ENCODE measurements around the gene GALNT7.
"Not testable (repeated sequence)": the region's sequence is repeated elsewhere in the genome, so short reads cannot be mapped to it uniquely, and the experiment has no call there.

Gene GALNT7

GRCh38 chr4:173199553-173199952, 30.9 kb downstream of the GALNT7 start:
- no peak for DNase-seq

- DNase-seq = no peak
Observed at GRCh38 chr4:173200103-173200884, 31.7 kb downstream of the GALNT7 start.

- DNase-seq = no peak
Observed at GRCh38 chr4:173202395-173202794, 33.8 kb downstream of the GALNT7 start.

GRCh38 chr4:173205656-173206055, 37.0 kb downstream of the GALNT7 start:
- no peak for DNase-seq

GRCh38 chr4:173208420-173208819, 39.8 kb downstream of the GALNT7 start:
- DNase-seq = no peak

GRCh38 chr4:173211222-173211621, 42.6 kb downstream of the GALNT7 start:
- DNase-seq = no peak

GRCh38 chr4:173211838-173212237, 43.2 kb downstream of the GALNT7 start:
- DNase-seq = no peak

- DNase-seq = no peak
Observed at GRCh38 chr4:173212379-173212778, 43.8 kb downstream of the GALNT7 start.

GRCh38 chr4:173213296-173213695, 44.7 kb downstream of the GALNT7 start:
- no peak for DNase-seq

GRCh38 chr4:173214231-173214630, 45.6 kb downstream of the GALNT7 start:
- DNase-seq = no peak

- no peak for DNase-seq
Observed at GRCh38 chr4:173214661-173215060, 46.0 kb downstream of the GALNT7 start.

- no peak for DNase-seq
Observed at GRCh38 chr4:173217075-173217474, 48.5 kb downstream of the GALNT7 start.

- no peak for DNase-seq
Observed at GRCh38 chr4:173217727-173218126, 49.1 kb downstream of the GALNT7 start.

- no peak for DNase-seq
Observed at GRCh38 chr4:173218411-173219125, 50.0 kb downstream of the GALNT7 start.

- DNase-seq = not testable (repeated sequence)
Observed at GRCh38 chr4:173219126-173219437, 50.5 kb downstream of the GALNT7 start.

- no peak for DNase-seq
Observed at GRCh38 chr4:173223743-173224142, 55.1 kb downstream of the GALNT7 start.

- DNase-seq = no peak
Observed at GRCh38 chr4:173226401-173226888, 57.8 kb downstream of the GALNT7 start.

- DNase-seq = no peak
Observed at GRCh38 chr4:173227756-173228155, 59.1 kb downstream of the GALNT7 start.

GRCh38 chr4:173230062-173230461, 61.5 kb downstream of the GALNT7 start:
- no peak for DNase-seq

- no peak for DNase-seq
Observed at GRCh38 chr4:173231916-173232315, 63.3 kb downstream of the GALNT7 start.

GRCh38 chr4:173233857-173234256, 65.2 kb downstream of the GALNT7 start:
- no peak for DNase-seq

- DNase-seq = no peak
Observed at GRCh38 chr4:173235050-173235449, 66.4 kb downstream of the GALNT7 start.

GRCh38 chr4:173236301-173236700, 67.7 kb downstream of the GALNT7 start:
- no peak for DNase-seq

- no peak for DNase-seq
Observed at GRCh38 chr4:173237152-173237551, 68.5 kb downstream of the GALNT7 start.

Data from NCI-H748 treated with DMSO at 0.1 percent for 48 hours (cell line).